Mesendoderm (in vitro differentiated cells): ENCODE data around the gene HSP90AA1. TPM values are rescaled to one million over a fixed set of nuclear protein-coding genes. Genes with fewer than 3 reads are reported as not detected.
"Not testable (repeated sequence)": the region's sequence is repeated elsewhere in the genome, so short reads cannot be mapped to it uniquely, and the experiment has no call there.

Experiments used
- DNase-seq: peaks from one replicate; pipeline ENCODE4 v3.0.0; 2013
- H2AK5ac ChIP-seq: 2 replicates; pipeline ENCODE4 v1.6.1; 2013; ENCODE audit warnings: low read length, inconsistent platforms
- H2BK120ac ChIP-seq: 2 replicates; pipeline ENCODE4 v1.6.1; 2013; ENCODE audit warnings: low read depth, mild to moderate bottlenecking, low read length, moderate library complexity, mixed read lengths
- H2BK15ac ChIP-seq: replicated peaks from 2 replicates; pipeline ENCODE4 v1.6.1; 2013; ENCODE audit warnings: low read depth, mild to moderate bottlenecking, moderate library complexity
- H2BK5ac ChIP-seq: 2 replicates; pipeline ENCODE4 v1.6.1; 2013; ENCODE audit warnings: low read length, inconsistent platforms
- H3K18ac ChIP-seq: 2 replicates; pipeline ENCODE4 v1.6.1; 2013; ENCODE audit warnings: mild to moderate bottlenecking, low read length, mixed read lengths
- H3K23ac ChIP-seq: one replicate; pipeline ENCODE4 v1.6.1; 2013; ENCODE audit warnings: low read length
- H3K27ac ChIP-seq: 2 replicates; pipeline ENCODE4 v1.5.1; 2013; ENCODE audit warnings: low read depth, mild to moderate bottlenecking, inconsistent platforms, low read length, moderate library complexity
- H3K27me3 ChIP-seq: 2 replicates; pipeline ENCODE4 v1.6.1; 2013; ENCODE audit warnings: low read length, control low read depth, mild to moderate bottlenecking, inconsistent platforms; ENCODE audit not compliant: insufficient read depth, poor library complexity
- H3K36me3 ChIP-seq: 2 replicates; pipeline ENCODE4 v1.6.1; 2013; ENCODE audit warnings: low read length, inconsistent platforms; ENCODE audit not compliant: control insufficient read depth, insufficient read depth
- H3K4ac ChIP-seq: one replicate; pipeline ENCODE4 v1.6.1; 2013; ENCODE audit warnings: low read depth, mild to moderate bottlenecking, low read length, moderate library complexity
- H3K4me1 ChIP-seq: 2 replicates; pipeline ENCODE4 v1.6.1; 2013; ENCODE audit warnings: low read depth, low read length, inconsistent platforms; ENCODE audit not compliant: control insufficient read depth
- H3K4me2 ChIP-seq: 2 replicates; pipeline ENCODE4 v1.6.1; 2013; ENCODE audit warnings: low read length
- H3K4me3 ChIP-seq: 2 replicates; pipeline ENCODE4 v1.5.1; 2013; ENCODE audit warnings: mild to moderate bottlenecking, low read length
- H3K56ac ChIP-seq: one replicate; pipeline ENCODE4 v1.6.1; 2013; ENCODE audit warnings: low read length
- H3K79me1 ChIP-seq: 2 replicates; pipeline ENCODE4 v1.6.1; 2013; ENCODE audit warnings: low read length, inconsistent platforms
- H3K79me2 ChIP-seq: 2 replicates; pipeline ENCODE4 v1.6.1; 2013; ENCODE audit warnings: mild to moderate bottlenecking, low read length; ENCODE audit not compliant: control insufficient read depth, insufficient read depth
- H3K9ac ChIP-seq: 2 replicates; pipeline ENCODE4 v1.6.1; 2013; ENCODE audit warnings: low read length, inconsistent platforms
- H4K5ac ChIP-seq: one replicate; pipeline ENCODE4 v1.6.1; 2013; ENCODE audit warnings: low read length
- H4K8ac ChIP-seq: one replicate; pipeline ENCODE4 v1.6.1; 2013; ENCODE audit warnings: low read depth, mild to moderate bottlenecking, control low read depth, low read length, moderate library complexity
- WGBS: extraction: QIAGEN DNeasy Blood & Tissue Kit; methylation state at CpG from one replicate; pipeline ENCODE4 v1.1.7; 2013; ENCODE audit warnings: low lambda C conversion rate, missing lambda C conversion rate; ENCODE audit not compliant: insufficient coverage; ENCODE audit errors: extremely low coverage; 5-methylcytosine and 5-hydroxymethylcytosine counted together
- polyA plus RNA-seq, 2 experiments: library from polyadenylated mRNA; stranded (reverse); fragments of 200-250 nt; gene quantifications; one replicate each; pipeline ENCODE4 v1.2.3, GENCODE V29; 2013

HSP90AA1 gene
- polyA plus RNA-seq (2013, experiment 1 of 2): 1,232 TPM
- 1,230 TPM for polyA plus RNA-seq (2013, experiment 2 of 2)

DNA sequence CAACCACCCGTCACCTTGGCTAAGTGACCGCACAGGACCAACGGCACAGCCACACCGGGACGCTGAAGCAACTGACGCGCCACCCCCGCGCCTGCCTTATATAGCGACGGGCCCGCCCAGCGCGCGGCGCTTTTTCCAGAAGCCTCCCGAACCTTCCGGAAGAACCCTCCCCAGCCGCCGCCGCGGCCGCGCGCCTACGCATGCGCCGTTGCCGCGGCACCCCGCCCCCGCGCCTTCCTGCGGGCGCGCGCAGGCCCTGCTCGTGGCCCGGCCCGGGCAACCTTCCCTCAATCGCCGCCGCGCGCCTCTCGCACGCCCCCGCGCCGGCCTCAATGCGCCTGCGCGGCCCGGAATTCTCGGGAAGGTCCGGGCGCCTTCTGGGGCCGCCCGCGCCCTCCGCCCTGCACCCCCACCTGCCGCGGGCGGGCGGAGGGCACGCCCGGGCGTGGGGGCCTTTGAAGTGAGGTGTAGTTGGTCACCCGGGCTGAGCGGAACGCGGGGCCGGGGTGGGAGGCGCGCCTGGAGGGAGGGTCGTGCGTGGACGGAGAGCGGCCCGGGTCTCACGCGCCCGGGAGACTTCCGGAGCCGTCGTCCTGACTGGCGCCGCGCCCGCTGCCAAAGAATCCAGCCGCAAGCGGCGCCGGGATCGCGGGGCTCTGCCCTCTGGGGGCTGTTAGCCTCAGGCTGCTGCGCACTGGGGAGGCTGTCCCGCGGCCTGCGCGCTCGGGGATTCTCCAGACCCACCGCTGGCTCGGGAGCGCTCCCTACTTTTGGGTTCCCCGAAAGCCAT lies at the start of gene HSP90AA1:
Gene HSP90AA1 (minus strand): TSS at position 73 of the 790 bp plus-strand sequence. CDS start 666 bp downstream, outside the sequence.
- Histone ChIP-seq H2BK15ac (no peak within 1 kb of the TSS), H2BK120ac (peak within 1 kb of the TSS; percentile 95), H3K4ac (peak within 1 kb of the TSS; percentile 100), H3K79me2 (peaks cover 37% of the 10 kb centered on the region), H3K9ac (peak within 1 kb of the TSS; percentile 88), H3K4me3 (peak within 1 kb of the TSS; percentile 95), H3K56ac (peak within 1 kb of the TSS; percentile 95), H3K4me2 (peak within 1 kb of the TSS; percentile 70), H3K36me3 (peaks cover 16% of the 10 kb centered on the region), H2BK5ac (peak within 1 kb of the TSS; percentile 96), H4K8ac (peak within 1 kb of the TSS; percentile 98), H3K27ac (peak within 1 kb of the TSS; percentile 99), H2AK5ac (peak within 1 kb of the TSS; percentile 18), H3K79me1 (peaks cover 8% of the 10 kb centered on the region), H3K27me3 (no peaks in the 10 kb centered on the region), H3K23ac (peak within 1 kb of the TSS; percentile 72), H3K18ac (peak within 1 kb of the TSS; percentile 100), H3K4me1 (peaks cover 7% of the 10 kb centered on the region), H4K5ac (no peak within 1 kb of the TSS)
- DNase-seq: peak; percentile 96
- WGBS: no CpG with 5 or more reads among the region's 106 CpGs

DNA sequence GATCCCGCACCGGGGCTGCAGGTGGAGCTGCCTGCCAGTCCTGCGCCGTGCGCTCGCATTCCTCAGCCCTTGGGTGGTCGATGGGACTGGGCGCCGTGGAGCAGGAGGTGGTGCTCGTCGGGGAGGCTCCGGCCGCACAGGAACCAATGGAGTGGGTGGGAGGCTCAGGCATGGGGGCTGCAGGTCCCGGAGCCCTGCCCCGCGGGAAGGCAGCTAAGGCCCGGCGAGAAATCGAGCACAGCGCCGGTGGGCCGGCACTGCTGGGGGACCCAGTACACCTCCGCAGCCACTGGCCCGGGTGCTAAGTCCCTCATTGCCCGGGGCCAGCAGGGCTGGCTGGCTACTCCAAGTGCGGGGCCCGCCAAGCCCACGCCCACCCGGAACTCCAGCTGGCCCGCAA lies 48.6 kb upstream of the HSP90AA1 start:
- H3K79me1 ChIP-seq, H2BK15ac ChIP-seq, H3K23ac ChIP-seq, H3K27ac ChIP-seq, H4K5ac ChIP-seq, H3K36me3 ChIP-seq, H3K56ac ChIP-seq, H3K4me1 ChIP-seq, H3K4me2 ChIP-seq, DNase-seq, H3K4me3 ChIP-seq, H3K9ac ChIP-seq, H3K18ac ChIP-seq, H3K79me2 ChIP-seq, H2BK120ac ChIP-seq, H4K8ac ChIP-seq, H2AK5ac ChIP-seq, H3K27me3 ChIP-seq, H3K4ac ChIP-seq, H2BK5ac ChIP-seq: not testable (repeated sequence)
- WGBS: no CpG with 5 or more reads among the region's 30 CpGs

GRCh38 chr14:102134719-102135118 lies 47.9 kb upstream of the HSP90AA1 start:
- not testable (repeated sequence) for H3K4me3 ChIP-seq, H2BK120ac ChIP-seq, H3K36me3 ChIP-seq, H3K9ac ChIP-seq, H3K18ac ChIP-seq, H3K27ac ChIP-seq, H3K79me1 ChIP-seq, H2BK15ac ChIP-seq, H3K4me1 ChIP-seq, H3K23ac ChIP-seq, H3K79me2 ChIP-seq, H4K5ac ChIP-seq, H3K4ac ChIP-seq, DNase-seq, H3K27me3 ChIP-seq, H2AK5ac ChIP-seq, H3K56ac ChIP-seq, H3K4me2 ChIP-seq, H4K8ac ChIP-seq, H2BK5ac ChIP-seq
- WGBS: no CpG with 5 or more reads among the region's 10 CpGs

DNA sequence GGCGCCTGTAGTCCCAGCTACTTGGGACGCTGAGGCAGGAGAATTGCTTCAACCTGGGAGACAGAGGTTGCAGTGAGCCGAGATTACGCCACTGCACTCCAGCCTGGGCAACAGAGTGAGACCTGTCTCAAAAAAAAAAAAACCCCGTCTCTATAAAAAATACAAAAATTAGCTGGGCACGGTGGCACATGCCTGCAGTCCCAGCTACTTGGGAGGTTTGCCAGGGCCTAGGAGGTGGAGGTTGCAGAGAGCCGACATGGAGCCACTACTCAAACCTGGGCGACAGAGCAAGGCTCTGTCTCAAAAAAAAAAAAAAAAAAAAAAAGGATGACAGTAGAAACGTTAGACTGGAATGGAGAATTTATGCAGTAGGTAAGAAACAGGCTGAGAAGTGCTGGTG lies 47.2 kb upstream of the HSP90AA1 start:
- H3K4ac ChIP-seq, H3K27me3 ChIP-seq, H3K79me2 ChIP-seq, H3K23ac ChIP-seq, H2BK15ac ChIP-seq, H2BK5ac ChIP-seq, H2AK5ac ChIP-seq, H3K36me3 ChIP-seq, H3K18ac ChIP-seq, H3K79me1 ChIP-seq, H3K4me3 ChIP-seq, H3K4me1 ChIP-seq, H2BK120ac ChIP-seq, H4K5ac ChIP-seq, H4K8ac ChIP-seq, H3K56ac ChIP-seq, H3K4me2 ChIP-seq, H3K9ac ChIP-seq, DNase-seq, H3K27ac ChIP-seq: not testable (repeated sequence)
- no CpG with 5 or more reads among the region's 9 CpGs for WGBS

- Histone ChIP-seq H2BK5ac (no peak overlapping the region), H3K56ac (no peak overlapping the region), H2BK15ac (no peak overlapping the region), H3K4me2 (no peak overlapping the region), H2AK5ac (no peak overlapping the region), H3K4me3 (no peak overlapping the region), H4K5ac (no peak overlapping the region), H3K23ac (no peak overlapping the region), H3K18ac (no peak overlapping the region), H3K36me3 (no peaks in the 10 kb centered on the region), H2BK120ac (no peak overlapping the region), H3K27ac (no peak overlapping the region), H3K9ac (no peak overlapping the region), H3K27me3 (no peaks in the 10 kb centered on the region), H4K8ac (no peak overlapping the region), H3K4me1 (no peaks in the 10 kb centered on the region), H3K79me2 (no peaks in the 10 kb centered on the region), H3K79me1 (no peaks in the 10 kb centered on the region), H3K4ac (no peak overlapping the region)
- DNase-seq: no peak
- no CpG with 5 or more reads among the region's 6 CpGs for WGBS
Observed at GRCh38 chr14:102131741-102132140, 44.9 kb upstream of the HSP90AA1 start.
